ENCODE results near the gene TENT5A.

Gene TENT5A

GRCh38 chr6:81704700-81705099 lies 47.8 kb downstream of the TENT5A start:
- H3K36me3 ChIP-seq (ENCODE audit: insufficient read depth, low read length): no peaks in the 10 kb centered on the region
- no peak overlapping the region for H3K4me3 ChIP-seq (ENCODE audit: low read depth, low read length, poor library complexity, severe bottlenecking)
- H3K79me2 ChIP-seq (ENCODE audit: insufficient read depth, low read length): no peaks in the 10 kb centered on the region
- no peak for TF ChIP-seq CTCF (IDR thresholded peaks at IDR 0.05; ENCODE audit: low read length)
- TF ChIP-seq EZH2 (IDR thresholded peaks at IDR 0.05; ENCODE audit: borderline replicate concordance, low read length): no peak
- no peak overlapping the region for H2AFZ ChIP-seq (ENCODE audit: low read length)
- no peaks in the 10 kb centered on the region for H3K4me1 ChIP-seq (ENCODE audit: insufficient read depth, low read length, severe bottlenecking)
- no peak overlapping the region for H3K27ac ChIP-seq (ENCODE audit: low read depth, low read length, poor library complexity, severe bottlenecking)
- H3K9me3 ChIP-seq (ENCODE audit: low read length): no peaks in the 10 kb centered on the region
- H3K9ac ChIP-seq (ENCODE audit: low read length): no peak overlapping the region
- no peaks in the 10 kb centered on the region for H3K27me3 ChIP-seq (ENCODE audit: insufficient read depth, low read length)
- H3F3A ChIP-seq (ENCODE audit: insufficient read depth, low read length): no peaks in the 10 kb centered on the region
- H3K4me2 ChIP-seq (ENCODE audit: low read length): no peak overlapping the region
- H4K20me1 ChIP-seq (ENCODE audit: insufficient read depth, low read length): no peaks in the 10 kb centered on the region
- H3K9me2 ChIP-seq (ENCODE audit: low read depth, low read length): no peaks in the 10 kb centered on the region

GRCh38 chr6:81700414-81700813 lies 52.1 kb downstream of the TENT5A start:
- H2AFZ ChIP-seq (ENCODE audit: low read length): no peak overlapping the region
- TF ChIP-seq EZH2 (IDR thresholded peaks at IDR 0.05; ENCODE audit: borderline replicate concordance, low read length): no peak
- TF ChIP-seq CTCF (IDR thresholded peaks at IDR 0.05; ENCODE audit: low read length): no peak
- no peak overlapping the region for H3K9ac ChIP-seq (ENCODE audit: low read length)
- no peaks in the 10 kb centered on the region for H3K9me2 ChIP-seq (ENCODE audit: low read depth, low read length)
- H3F3A ChIP-seq (ENCODE audit: insufficient read depth, low read length): no peaks in the 10 kb centered on the region
- no peaks in the 10 kb centered on the region for H3K4me1 ChIP-seq (ENCODE audit: insufficient read depth, low read length, severe bottlenecking)
- H3K9me3 ChIP-seq (ENCODE audit: low read length): no peaks in the 10 kb centered on the region
- no peak overlapping the region for H3K4me2 ChIP-seq (ENCODE audit: low read length)
- H4K20me1 ChIP-seq (ENCODE audit: insufficient read depth, low read length): no peaks in the 10 kb centered on the region
- H3K27ac ChIP-seq (ENCODE audit: low read depth, low read length, poor library complexity, severe bottlenecking): no peak overlapping the region
- no peak overlapping the region for H3K4me3 ChIP-seq (ENCODE audit: low read depth, low read length, poor library complexity, severe bottlenecking)
- H3K27me3 ChIP-seq (ENCODE audit: insufficient read depth, low read length): no peaks in the 10 kb centered on the region
- no peaks in the 10 kb centered on the region for H3K79me2 ChIP-seq (ENCODE audit: insufficient read depth, low read length)
- H3K36me3 ChIP-seq (ENCODE audit: insufficient read depth, low read length): no peaks in the 10 kb centered on the region

- Histone ChIP-seq H3K79me2 (ENCODE audit: insufficient read depth, low read length) (no peaks in the 10 kb centered on the region), H3K9ac (ENCODE audit: low read length) (no peak overlapping the region), H3K27ac (ENCODE audit: low read depth, low read length, poor library complexity, severe bottlenecking) (no peak overlapping the region), H2AFZ (ENCODE audit: low read length) (no peak overlapping the region), H3K9me3 (ENCODE audit: low read length) (no peaks in the 10 kb centered on the region), H3K9me2 (ENCODE audit: low read depth, low read length) (no peaks in the 10 kb centered on the region), H3K36me3 (ENCODE audit: insufficient read depth, low read length) (no peaks in the 10 kb centered on the region), H3K27me3 (ENCODE audit: insufficient read depth, low read length) (no peaks in the 10 kb centered on the region), H4K20me1 (ENCODE audit: insufficient read depth, low read length) (no peaks in the 10 kb centered on the region), H3K4me1 (ENCODE audit: insufficient read depth, low read length, severe bottlenecking) (no peaks in the 10 kb centered on the region), H3K4me3 (ENCODE audit: low read depth, low read length, poor library complexity, severe bottlenecking) (no peak overlapping the region), H3F3A (ENCODE audit: insufficient read depth, low read length) (no peaks in the 10 kb centered on the region), H3K4me2 (ENCODE audit: low read length) (no peak overlapping the region)
- no peak for TF ChIP-seq EZH2 (IDR thresholded peaks at IDR 0.05; ENCODE audit: borderline replicate concordance, low read length)
- TF ChIP-seq CTCF (IDR thresholded peaks at IDR 0.05; ENCODE audit: low read length): no peak
Measured at GRCh38 chr6:81697559-81697958, 54.9 kb downstream of the TENT5A start.
